SK-N-SH (cell line): ENCODE results near the gene PUSL1.

Source experiments
- EP300 ChIP-seq, 2 experiments: IDR thresholded peaks; 2 replicates each; pipeline versions ENCODE4 v1.4.0 to v1.6.1; 2012; ENCODE audit warnings: borderline replicate concordance in 1 of 2, low read depth in 1 of 2, low read length in 1 of 2
- EZH2phosphoT487 ChIP-seq: fragments of 200-600 bp; sonication (generic); IDR thresholded peaks from 2 replicates; pipeline ENCODE4 v1.6.1; 2017; ENCODE audit warnings: low read depth, mixed run types, mild to moderate bottlenecking, antibody characterized with exemption, moderate library complexity, borderline replicate concordance
- FOXM1 ChIP-seq: IDR thresholded peaks from 2 replicates; pipeline ENCODE4 v1.4.0; 2012; ENCODE audit warnings: low read depth, mild to moderate bottlenecking
- GABPA ChIP-seq: IDR thresholded peaks from 2 replicates; pipeline ENCODE4 v1.4.0; 2012; ENCODE audit warnings: low read depth, mild to moderate bottlenecking
- MXI1 ChIP-seq: IDR thresholded peaks from 2 replicates; pipeline ENCODE4 v1.6.1; 2012; ENCODE audit warnings: mild to moderate bottlenecking, low read depth, low read length, improper control_type of control experiment
- POLR2AphosphoS5 ChIP-seq: IDR thresholded peaks from 2 replicates; pipeline ENCODE4 v1.6.1; 2012; ENCODE audit warnings: low read depth, low read length
- RAD21 ChIP-seq: IDR thresholded peaks from 2 replicates; pipeline ENCODE4 v1.6.1; 2012; ENCODE audit warnings: mild to moderate bottlenecking, low read length
- SMC3 ChIP-seq: IDR thresholded peaks from 2 replicates; pipeline ENCODE4 v1.6.1; 2012; ENCODE audit warnings: low read depth, low read length, improper control_type of control experiment
- TAF1 ChIP-seq: IDR thresholded peaks from 2 replicates; pipeline ENCODE4 v1.6.1; 2012; ENCODE audit warnings: low read depth, mild to moderate bottlenecking, low read length, moderate library complexity, borderline replicate concordance
- TF ChIP-seq, protein P1 (sequence below): fragments of 200-600 bp; sonication (generic); IDR thresholded peaks from 2 replicates; pipeline ENCODE4 v1.6.1; 2017; ENCODE audit warnings: antibody characterized with exemption, mild to moderate bottlenecking, moderate library complexity
- TF ChIP-seq, protein P2 (sequence below): IDR thresholded peaks from 2 replicates; pipeline ENCODE4 v1.4.0; 2012; ENCODE audit warnings: low read depth

DNA sequence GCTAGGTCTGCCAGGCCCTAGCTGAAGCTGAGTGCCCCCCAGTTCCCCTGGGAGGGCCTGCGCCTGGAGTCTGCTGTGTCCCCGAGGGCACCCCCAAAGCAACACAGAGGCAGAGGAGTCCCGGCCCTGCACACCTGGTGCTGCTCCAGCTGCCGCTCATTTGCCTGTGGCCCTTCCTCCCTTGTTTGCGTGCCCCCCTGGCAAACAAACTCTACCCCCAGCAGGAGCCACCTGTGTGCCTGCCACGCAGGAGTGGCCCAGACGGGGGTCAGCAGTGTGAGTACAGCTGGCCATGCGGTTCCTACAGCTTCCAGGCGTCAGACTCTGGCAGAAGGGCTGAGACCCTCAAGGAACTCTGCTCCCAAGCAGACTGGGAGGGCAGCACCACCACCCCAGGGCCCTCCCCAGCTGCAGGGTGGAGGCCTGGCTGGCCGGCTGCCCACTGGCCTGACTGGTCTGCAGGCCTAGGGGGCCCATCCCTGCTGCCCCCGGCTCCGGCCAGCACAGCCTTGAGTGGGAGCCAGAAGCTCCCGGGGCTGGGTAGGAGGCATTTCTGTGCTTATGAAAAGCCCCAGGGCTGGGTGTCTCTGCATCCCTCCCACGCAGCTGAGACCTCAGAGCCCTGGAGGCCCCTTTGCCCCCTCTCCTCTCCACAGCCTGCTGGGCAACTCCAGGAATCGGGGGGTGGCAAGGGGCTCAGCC lies 22.1 kb downstream of the PUSL1 start:
- TF ChIP-seq EP300 (IDR thresholded peaks at IDR 0.05; ENCODE audit: borderline replicate concordance in 1 of 2, low read depth in 1 of 2, low read length in 1 of 2) = no peak
- TF ChIP-seq, protein P1, sequence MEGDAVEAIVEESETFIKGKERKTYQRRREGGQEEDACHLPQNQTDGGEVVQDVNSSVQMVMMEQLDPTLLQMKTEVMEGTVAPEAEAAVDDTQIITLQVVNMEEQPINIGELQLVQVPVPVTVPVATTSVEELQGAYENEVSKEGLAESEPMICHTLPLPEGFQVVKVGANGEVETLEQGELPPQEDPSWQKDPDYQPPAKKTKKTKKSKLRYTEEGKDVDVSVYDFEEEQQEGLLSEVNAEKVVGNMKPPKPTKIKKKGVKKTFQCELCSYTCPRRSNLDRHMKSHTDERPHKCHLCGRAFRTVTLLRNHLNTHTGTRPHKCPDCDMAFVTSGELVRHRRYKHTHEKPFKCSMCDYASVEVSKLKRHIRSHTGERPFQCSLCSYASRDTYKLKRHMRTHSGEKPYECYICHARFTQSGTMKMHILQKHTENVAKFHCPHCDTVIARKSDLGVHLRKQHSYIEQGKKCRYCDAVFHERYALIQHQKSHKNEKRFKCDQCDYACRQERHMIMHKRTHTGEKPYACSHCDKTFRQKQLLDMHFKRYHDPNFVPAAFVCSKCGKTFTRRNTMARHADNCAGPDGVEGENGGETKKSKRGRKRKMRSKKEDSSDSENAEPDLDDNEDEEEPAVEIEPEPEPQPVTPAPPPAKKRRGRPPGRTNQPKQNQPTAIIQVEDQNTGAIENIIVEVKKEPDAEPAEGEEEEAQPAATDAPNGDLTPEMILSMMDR = no peak
- TF ChIP-seq MXI1 = no peak
- TF ChIP-seq, protein P2, sequence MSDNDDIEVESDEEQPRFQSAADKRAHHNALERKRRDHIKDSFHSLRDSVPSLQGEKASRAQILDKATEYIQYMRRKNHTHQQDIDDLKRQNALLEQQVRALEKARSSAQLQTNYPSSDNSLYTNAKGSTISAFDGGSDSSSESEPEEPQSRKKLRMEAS = no peak
- no peak for TF ChIP-seq RAD21
- no peak for TF ChIP-seq FOXM1
- TF ChIP-seq TAF1 = no peak
- TF ChIP-seq GABPA = no peak
- TF ChIP-seq EZH2phosphoT487 = no peak
- TF ChIP-seq POLR2AphosphoS5 = no peak
- no peak for TF ChIP-seq SMC3
